Thyroid gland (tissue), 4 donors: ENCODE results near the gene RGS14.

Source experiments
- POLR2A ChIP-seq, 2 donors: fragments of 450-650 bp; IDR thresholded peaks; one replicate each; pipeline ENCODE4 v1.6.1; 2017; ENCODE audit warnings: antibody characterized with exemption in 2 of 2, mild to moderate bottlenecking in 2 of 2, moderate library complexity in 1 of 2
- TF ChIP-seq, protein P1 (sequence below), 6 experiments: fragments of 200-600 bp in 3 of 6; fragments of 450-650 bp in 3 of 6; sonication (generic) in 3 of 6; IDR thresholded peaks; one replicate each; pipeline ENCODE4 v1.5.1; 2016 to 2019; ENCODE audit warnings: antibody characterized with exemption in 6 of 6, mild to moderate bottlenecking in 2 of 6, inconsistent platforms in 1 of 6, moderate library complexity in 1 of 6

DNA sequence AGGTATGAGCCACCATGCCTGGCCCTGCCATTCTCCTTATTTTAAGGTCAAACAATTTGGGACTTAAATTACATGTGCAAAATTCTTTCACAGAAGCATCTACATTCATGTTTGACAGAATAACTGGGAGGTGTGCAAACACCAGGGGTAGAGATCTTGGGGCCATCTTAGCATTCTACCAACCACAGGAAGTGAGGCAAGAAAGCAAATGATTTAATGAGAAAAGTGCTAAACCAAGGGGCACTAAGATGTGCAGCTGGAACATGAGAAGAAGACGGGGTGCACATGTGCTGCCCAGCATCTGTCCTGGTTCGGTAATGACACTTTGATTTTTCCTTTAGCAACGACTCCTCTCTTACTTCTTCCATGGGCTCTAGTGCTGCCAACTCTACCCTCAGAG is 52.9 kb downstream of the RGS14 start:
- TF ChIP-seq, protein P1, sequence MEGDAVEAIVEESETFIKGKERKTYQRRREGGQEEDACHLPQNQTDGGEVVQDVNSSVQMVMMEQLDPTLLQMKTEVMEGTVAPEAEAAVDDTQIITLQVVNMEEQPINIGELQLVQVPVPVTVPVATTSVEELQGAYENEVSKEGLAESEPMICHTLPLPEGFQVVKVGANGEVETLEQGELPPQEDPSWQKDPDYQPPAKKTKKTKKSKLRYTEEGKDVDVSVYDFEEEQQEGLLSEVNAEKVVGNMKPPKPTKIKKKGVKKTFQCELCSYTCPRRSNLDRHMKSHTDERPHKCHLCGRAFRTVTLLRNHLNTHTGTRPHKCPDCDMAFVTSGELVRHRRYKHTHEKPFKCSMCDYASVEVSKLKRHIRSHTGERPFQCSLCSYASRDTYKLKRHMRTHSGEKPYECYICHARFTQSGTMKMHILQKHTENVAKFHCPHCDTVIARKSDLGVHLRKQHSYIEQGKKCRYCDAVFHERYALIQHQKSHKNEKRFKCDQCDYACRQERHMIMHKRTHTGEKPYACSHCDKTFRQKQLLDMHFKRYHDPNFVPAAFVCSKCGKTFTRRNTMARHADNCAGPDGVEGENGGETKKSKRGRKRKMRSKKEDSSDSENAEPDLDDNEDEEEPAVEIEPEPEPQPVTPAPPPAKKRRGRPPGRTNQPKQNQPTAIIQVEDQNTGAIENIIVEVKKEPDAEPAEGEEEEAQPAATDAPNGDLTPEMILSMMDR (IDR thresholded peaks at IDR 0.05), result no peak
- TF ChIP-seq POLR2A (IDR thresholded peaks at IDR 0.05), result no peak
